Adipose tissue (tissue), 3 donors: ENCODE data around the gene SDF4. TPM values are rescaled to one million over a fixed set of nuclear protein-coding genes. Genes with fewer than 3 reads are reported as not detected.
A peak's percentile ranks its signal among the peaks of the same experiment; 100 is the strongest.

ENCODE experiments used
- H3K27ac ChIP-seq: one replicate; pipeline ENCODE4 v1.5.1; 2013; ENCODE audit warnings: low read depth, low read length
- WGBS, 3 donors: extraction: QIAGEN DNeasy Blood & Tissue Kit; methylation state at CpG; one replicate each; pipeline ENCODE4 v1.1.7; 2013; 5-methylcytosine and 5-hydroxymethylcytosine counted together
- polyA plus RNA-seq, 3 donors: library from polyadenylated mRNA; stranded (reverse); fragments of 200-250 nt; gene quantifications; one replicate each; pipeline ENCODE4 v1.2.3, GENCODE V29; 2013
- donor health status: healthy with polysubstance abuse.
- donor health status: Bipolar disorder and iron deficiency.
- donor health status: healthy.

The SDF4 gene
- 100 to 1,000 TPM in 2 of 3 donors, 10 to 100 TPM in 1; 93.9 to 148 (median 101) TPM for polyA plus RNA-seq

DNA sequence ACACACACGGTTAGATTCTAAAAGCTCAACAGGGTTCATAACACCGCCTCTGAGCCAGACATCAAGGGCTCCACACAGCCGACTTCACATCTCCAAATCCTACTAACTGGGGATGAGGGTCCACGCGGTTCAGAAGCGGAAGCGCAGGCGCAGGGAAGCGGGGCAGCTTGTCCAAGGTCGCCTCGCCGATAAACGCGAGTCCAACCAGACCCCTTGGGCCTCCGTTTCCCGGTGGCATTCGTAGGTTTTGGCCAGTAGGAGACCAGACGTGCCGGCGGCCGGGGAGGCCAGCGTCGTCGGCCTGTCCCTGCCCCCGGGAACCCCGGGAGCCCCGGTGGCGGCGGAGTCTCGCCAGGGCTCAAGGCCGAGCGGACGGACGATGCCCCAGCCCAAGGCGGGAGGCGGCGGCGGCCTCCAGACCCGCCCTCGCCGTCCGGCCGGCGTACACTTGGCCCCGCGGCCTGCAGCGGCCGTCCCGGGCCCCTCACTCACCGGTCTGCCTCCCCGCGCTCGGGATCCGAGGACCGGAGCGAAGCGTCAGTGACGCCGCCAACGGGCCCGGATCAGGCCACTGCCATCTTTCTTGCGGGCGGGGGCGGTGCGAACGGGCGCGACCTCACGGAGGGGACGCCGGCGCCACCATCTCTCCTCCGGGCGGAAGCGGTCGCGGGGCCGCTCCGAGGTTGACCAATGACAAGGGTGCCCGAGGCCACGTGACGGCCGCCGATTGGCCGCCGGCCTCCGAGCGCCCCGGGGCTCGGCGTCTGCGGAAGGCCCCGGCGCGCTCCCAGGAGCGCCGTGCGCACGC is at the start of gene SDF4:
SDF4 (minus strand) TSS at position 602 of the 808 bp plus-strand sequence. CDS start 3,229 bp downstream, outside the sequence.
- 0 to 1% (median 0%) methylated on average over 79 to 99 of the region's 99 CpGs for WGBS, 3 donors
- H3K27ac ChIP-seq, result no peak within 1 kb of the TSS

DNA sequence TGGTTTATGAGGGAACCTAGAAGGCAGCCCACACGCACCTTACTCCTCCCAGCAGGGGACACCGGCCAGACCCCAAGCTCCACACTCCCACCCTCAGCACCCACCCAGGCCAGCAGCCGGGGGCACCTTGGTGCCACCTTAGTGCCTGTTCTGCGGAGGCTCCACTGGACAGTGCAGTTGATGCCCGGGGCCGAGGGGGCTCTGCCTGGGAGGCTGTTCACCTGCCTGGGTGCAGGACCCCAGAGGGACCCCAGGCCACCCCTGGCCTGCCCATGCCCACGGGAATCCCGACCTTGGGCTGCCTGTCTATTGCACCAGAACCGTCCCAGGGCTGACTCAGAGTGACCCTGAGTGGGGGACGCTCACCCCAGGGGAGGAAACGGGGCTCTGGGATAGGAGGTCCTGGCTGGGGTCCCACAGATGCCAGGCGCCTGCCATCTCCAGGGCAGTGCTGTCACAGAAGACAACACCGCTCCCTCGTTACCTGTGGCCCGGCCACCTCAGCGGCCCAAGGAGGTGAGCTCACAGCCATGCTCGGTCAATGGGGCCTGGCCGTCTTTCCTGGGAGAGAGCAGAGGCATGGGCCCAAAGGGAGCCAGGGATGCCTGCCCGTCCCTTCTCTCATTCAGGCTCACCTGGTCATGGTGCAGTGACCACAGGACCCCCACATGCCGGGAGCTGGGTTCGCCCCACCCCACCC is 49.1 kb upstream of the SDF4 start:
- no peak overlapping the region for H3K27ac ChIP-seq
- WGBS, 3 donors, result 89 to 91% (median 90%) methylated on average over 20 to 21 of the region's 21 CpGs

- H3K27ac ChIP-seq, result no peak overlapping the region
- 91 to 94% (median 94%) methylated on average over 16 to 17 of the region's 17 CpGs for WGBS, 3 donors
Measured at GRCh38 chr1:1279028-1279427, 47.2 kb upstream of the SDF4 start.

GRCh38 chr1:1278620-1279019 is 46.8 kb upstream of the SDF4 start:
- 89 to 96% (median 94%) methylated on average over 13 of the region's 13 CpGs for WGBS, 3 donors

DNA sequence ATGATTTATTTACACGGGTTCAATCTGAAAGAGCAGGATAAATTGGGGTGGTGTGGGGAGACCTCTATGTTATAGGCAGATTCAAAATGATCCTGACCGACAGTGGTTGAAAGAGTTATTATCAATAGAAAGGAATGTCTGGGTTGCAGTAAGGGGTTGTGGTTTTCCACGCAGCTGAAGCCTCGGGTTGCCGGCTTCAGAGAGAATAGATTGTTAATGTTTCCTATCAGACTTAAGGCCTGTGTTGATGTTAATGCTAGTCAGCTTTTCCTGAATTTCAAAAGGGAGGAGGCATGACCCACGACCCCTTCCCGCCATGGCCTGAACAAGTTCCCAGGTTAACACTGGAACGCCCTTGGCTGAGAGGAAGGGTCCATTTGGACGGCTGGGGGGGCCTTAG is 44.0 kb upstream of the SDF4 start:
- WGBS, 3 donors, result 80 to 85% (median 83%) methylated on average over 9 of the region's 9 CpGs
- H3K27ac ChIP-seq, result no peak overlapping the region

More at GRCh38 chr1:1278620-1279019, 46.8 kb upstream of the SDF4 start:
- no peak overlapping the region for H3K27ac ChIP-seq

DNA sequence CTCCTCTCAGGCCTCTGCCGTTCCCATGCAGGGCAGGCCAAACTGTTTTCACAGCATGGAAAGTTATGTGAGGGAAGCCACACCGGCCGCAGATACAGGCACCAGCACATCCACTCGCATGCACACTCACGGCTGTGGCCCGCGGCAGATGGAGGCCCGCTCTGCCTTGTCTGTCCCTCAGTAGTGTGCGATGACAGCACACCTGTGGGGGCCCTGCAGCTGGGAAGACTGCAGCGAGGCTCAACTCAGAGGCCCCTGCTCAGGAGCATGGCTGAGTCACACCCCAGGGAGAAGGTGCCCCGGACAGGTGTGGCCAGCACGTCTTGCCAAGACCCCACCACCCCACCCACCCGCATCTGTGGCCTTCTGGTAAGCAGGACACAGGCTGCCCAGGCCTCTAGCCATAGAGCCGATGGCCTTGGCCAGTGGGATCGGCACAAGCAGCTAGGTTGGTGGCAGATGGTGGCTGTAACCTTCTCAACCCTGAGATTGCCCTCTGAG is 43.2 kb upstream of the SDF4 start:
- H3K27ac ChIP-seq, result no peak overlapping the region

DNA sequence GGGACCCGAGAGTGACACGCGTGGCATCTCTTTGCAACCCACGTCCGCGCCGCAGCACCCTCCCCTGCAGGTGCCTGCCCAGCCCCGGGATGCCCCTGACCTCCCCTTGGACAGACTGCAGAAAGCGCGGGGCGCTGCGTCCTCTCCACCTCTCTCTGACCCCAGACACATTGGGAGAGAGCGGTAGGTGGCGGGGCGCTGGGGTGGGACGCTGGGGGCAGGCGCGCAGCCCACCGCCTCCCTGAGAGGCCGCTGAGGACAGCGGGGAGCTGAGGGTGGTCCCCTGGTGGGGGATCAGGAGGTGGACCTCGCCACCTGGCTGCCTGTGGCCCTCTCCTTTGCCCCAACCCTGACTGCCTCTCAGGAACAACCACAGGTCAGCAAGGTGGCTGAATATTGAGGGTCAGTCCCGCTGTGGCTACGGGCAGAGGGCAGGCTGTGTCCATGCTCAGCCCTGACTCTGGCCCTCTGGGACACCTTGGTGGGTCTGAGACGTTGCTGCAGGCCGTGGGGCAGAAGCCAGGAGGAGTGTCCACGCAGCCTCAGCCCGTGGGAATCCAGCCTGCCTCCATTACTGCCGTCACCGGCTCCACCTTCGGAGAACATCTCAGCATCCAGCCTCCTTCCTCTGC is 42.6 kb upstream of the SDF4 start:
- WGBS, 3 donors, result 20 to 23% (median 22%) methylated on average over 31 of the region's 31 CpGs

More for the DNA sequence above, 43.2 kb upstream of the SDF4 start:
- 89 to 93% (median 92%) methylated on average over 15 of the region's 15 CpGs for WGBS, 3 donors

GRCh38 chr1:1273512-1274298 is 41.9 kb upstream of the SDF4 start, which contains the start of gene UBE2J2:
UBE2J2 (minus strand) TSS chr1:1273854; CDS start chr1:1267992, 5,862 bp downstream.
- H3K27ac ChIP-seq, result peak within 1 kb of the TSS; percentile 61
- WGBS, 3 donors, result 0 to 1% (median 1%) methylated on average over 55 to 105 of the region's 105 CpGs

More for the DNA sequence above, 42.6 kb upstream of the SDF4 start:
- H3K27ac ChIP-seq, result no peak overlapping the region

GRCh38 chr1:1273209-1273511 is 41.4 kb upstream of the SDF4 start:
- 0% methylated on average over 30 to 31 of the region's 31 CpGs for WGBS, 3 donors
- H3K27ac ChIP-seq, result no peak overlapping the region

GRCh38 chr1:1272341-1273208 is 40.8 kb upstream of the SDF4 start:
- WGBS, 3 donors, result 19 to 37% (median 28%) methylated on average over 43 of the region's 43 CpGs

GRCh38 chr1:1270813-1271212 is 39.0 kb upstream of the SDF4 start:
- WGBS, 3 donors, result 61 to 70% (median 65%) methylated on average over 7 of the region's 7 CpGs
- no peak overlapping the region for H3K27ac ChIP-seq

More at GRCh38 chr1:1272341-1273208, 40.8 kb upstream of the SDF4 start:
- H3K27ac ChIP-seq, result no peak overlapping the region

DNA sequence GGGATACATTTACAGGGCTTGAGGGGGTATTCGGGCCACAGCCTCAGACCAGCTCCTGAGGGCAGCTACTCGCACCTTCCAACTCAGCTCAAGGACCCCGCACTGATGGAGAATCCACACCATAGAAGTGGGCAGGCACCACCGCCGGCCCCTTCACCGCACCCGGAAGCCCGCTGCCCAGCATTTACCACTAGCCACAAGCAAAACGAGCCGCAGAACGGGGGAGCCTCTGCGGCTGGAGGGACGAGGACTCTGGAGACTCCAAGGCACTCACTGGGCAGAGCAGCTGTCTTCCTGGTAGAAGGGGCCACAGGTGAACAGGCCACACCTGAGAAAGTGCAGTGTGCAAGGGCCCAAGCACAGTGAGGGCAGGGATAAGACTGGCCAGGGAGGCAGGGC is 36.5 kb upstream of the SDF4 start:
- H3K27ac ChIP-seq, result no peak overlapping the region
- WGBS, 3 donors, result 95 to 97% (median 96%) methylated on average over 13 of the region's 13 CpGs

GRCh38 chr1:1267488-1268283 is 35.9 kb upstream of the SDF4 start:
- H3K27ac ChIP-seq, result no peak overlapping the region
- WGBS, 3 donors, result 94 to 96% (median 94%) methylated on average over 39 of the region's 39 CpGs

DNA sequence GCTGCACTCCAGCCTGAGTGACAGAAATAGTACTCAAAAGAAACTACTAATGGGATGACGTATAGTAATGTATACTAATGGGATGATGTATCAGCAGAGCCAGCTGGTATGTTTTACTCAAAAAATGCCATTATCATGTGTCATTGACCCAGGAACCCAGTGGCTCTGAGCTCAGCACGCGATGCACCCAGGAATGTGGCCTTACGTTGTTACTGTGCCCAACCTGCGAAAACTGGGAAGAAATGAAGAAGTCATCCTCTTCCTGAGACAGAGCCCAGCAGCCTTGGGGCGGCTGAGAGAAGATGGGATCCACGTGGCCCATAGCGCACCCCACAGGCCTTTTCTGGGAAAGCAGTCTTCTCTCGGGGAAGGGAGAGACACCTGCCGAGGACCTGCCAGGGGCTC is 33.1 kb upstream of the SDF4 start:
- WGBS, 3 donors, result 82 to 87% (median 84%) methylated on average over 10 of the region's 10 CpGs

GRCh38 chr1:1264026-1264425 is 32.2 kb upstream of the SDF4 start:
- no peak overlapping the region for H3K27ac ChIP-seq
- 86 to 87% (median 86%) methylated on average over 9 of the region's 9 CpGs for WGBS, 3 donors

More for the DNA sequence above, 33.1 kb upstream of the SDF4 start:
- H3K27ac ChIP-seq, result no peak overlapping the region

- 84 to 89% (median 86%) methylated on average over 8 of the region's 8 CpGs for WGBS, 3 donors
- H3K27ac ChIP-seq, result no peak overlapping the region
Measured at GRCh38 chr1:1262758-1263157, 31.0 kb upstream of the SDF4 start.
